Left kidney (tissue), 2 donors: Measurements from ENCODE around the gene CYP24A1. TPM values are rescaled to one million over a fixed set of nuclear protein-coding genes. Genes with fewer than 3 reads are reported as not detected.

Source experiments
- DNase-seq: peaks from one replicate; pipeline ENCODE4 v3.0.0-alpha.2; 2013
- polyA plus RNA-seq: library from polyadenylated mRNA; unstranded; fragments of 120-200 nt; gene quantifications from one replicate; pipeline ENCODE4 v1.2.1, GENCODE V29; 2013; ENCODE audit not compliant: insufficient read length

CYP24A1 gene
- polyA plus RNA-seq, 1 donor: 2.9 TPM

GRCh38 chr20:54203281-54203680 lies 29.5 kb upstream of the CYP24A1 start:
- DNase-seq: no peak

GRCh38 chr20:54201268-54201846 lies 27.6 kb upstream of the CYP24A1 start:
- no peak for DNase-seq

GRCh38 chr20:54200487-54201267 lies 26.9 kb upstream of the CYP24A1 start:
- DNase-seq: no peak

- DNase-seq: peak; percentile 77
These were observed 26.0 kb upstream of the CYP24A1 start for GRCh38 chr20:54199721-54200176.

GRCh38 chr20:54199283-54199682 lies 25.5 kb upstream of the CYP24A1 start:
- no peak for DNase-seq

- no peak for DNase-seq
These were observed 24.1 kb upstream of the CYP24A1 start for GRCh38 chr20:54197621-54198604.

- no peak for DNase-seq
These were observed 22.0 kb upstream of the CYP24A1 start for GRCh38 chr20:54195483-54196472.

GRCh38 chr20:54194724-54195438 lies 21.1 kb upstream of the CYP24A1 start:
- DNase-seq: no peak

- DNase-seq: no peak
These were observed 20.0 kb upstream of the CYP24A1 start for GRCh38 chr20:54193817-54194216.

- DNase-seq: no peak
These were observed 16.4 kb upstream of the CYP24A1 start for GRCh38 chr20:54190217-54190616.

- no peak for DNase-seq
These were observed 15.8 kb upstream of the CYP24A1 start for GRCh38 chr20:54189630-54190029.

GRCh38 chr20:54188132-54188849 lies 14.5 kb upstream of the CYP24A1 start:
- no peak for DNase-seq

- DNase-seq: no peak
These were observed 11.3 kb upstream of the CYP24A1 start for GRCh38 chr20:54184904-54185626.

- no peak for DNase-seq
These were observed 10.3 kb upstream of the CYP24A1 start for GRCh38 chr20:54184071-54184470.

GRCh38 chr20:54180931-54181330 lies 7.1 kb upstream of the CYP24A1 start:
- DNase-seq: no peak

GRCh38 chr20:54179946-54180345 lies 6.2 kb upstream of the CYP24A1 start:
- no peak for DNase-seq

GRCh38 chr20:54178256-54178655 lies 4.5 kb upstream of the CYP24A1 start:
- no peak for DNase-seq

GRCh38 chr20:54177378-54177777 lies 3.6 kb upstream of the CYP24A1 start:
- DNase-seq: no peak

GRCh38 chr20:54176610-54177009 lies 2.8 kb upstream of the CYP24A1 start:
- no peak for DNase-seq
